ENCODE measurements around the gene EDRF1. TPM values are rescaled to one million over a fixed set of nuclear protein-coding genes. Genes with fewer than 3 reads are reported as not detected.
A peak's percentile ranks its signal among the peaks of the same experiment; 100 is the strongest.

EDRF1 gene
- total RNA-seq, 1 donor from 2014 or later = 41.3 TPM

GRCh38 chr10:125684581-125684980 is 34.9 kb upstream of the EDRF1 start:
- no peaks in the 10 kb centered on the region for H3K27me3 Mint-ChIP-seq (ENCODE audit: unreplicated experiment)
- H3K4me1 Mint-ChIP-seq (ENCODE audit: low read depth, unreplicated experiment) = no peaks in the 10 kb centered on the region
- H3K36me3 Mint-ChIP-seq (ENCODE audit: unreplicated experiment) = peaks cover 6% of the 10 kb centered on the region
- H3K4me3 Mint-ChIP-seq (ENCODE audit: unreplicated experiment) = no peak overlapping the region
- H3K9me3 Mint-ChIP-seq (ENCODE audit: unreplicated experiment) = peaks cover 4% of the 10 kb centered on the region
- H3K27ac Mint-ChIP-seq (ENCODE audit: unreplicated experiment) = no peak overlapping the region
- no peak for TF ChIP-seq CTCF (IDR thresholded peaks at IDR 0.05; ENCODE audit: partially characterized antibody, unreplicated experiment)
- DNase-seq = no peak

GRCh38 chr10:125687507-125688185 is 31.9 kb upstream of the EDRF1 start:
- Mint-ChIP-seq H3K9me3 (ENCODE audit: unreplicated experiment) (peaks cover 4% of the 10 kb centered on the region), H3K4me3 (ENCODE audit: unreplicated experiment) (no peak overlapping the region), H3K36me3 (ENCODE audit: unreplicated experiment) (peaks cover 6% of the 10 kb centered on the region), H3K27ac (ENCODE audit: unreplicated experiment) (no peak overlapping the region), H3K4me1 (ENCODE audit: low read depth, unreplicated experiment) (peaks cover 17% of the 10 kb centered on the region), H3K27me3 (ENCODE audit: unreplicated experiment) (no peaks in the 10 kb centered on the region)
- no peak for TF ChIP-seq CTCF (IDR thresholded peaks at IDR 0.05; ENCODE audit: partially characterized antibody, unreplicated experiment)
- DNase-seq = no peak

DNA sequence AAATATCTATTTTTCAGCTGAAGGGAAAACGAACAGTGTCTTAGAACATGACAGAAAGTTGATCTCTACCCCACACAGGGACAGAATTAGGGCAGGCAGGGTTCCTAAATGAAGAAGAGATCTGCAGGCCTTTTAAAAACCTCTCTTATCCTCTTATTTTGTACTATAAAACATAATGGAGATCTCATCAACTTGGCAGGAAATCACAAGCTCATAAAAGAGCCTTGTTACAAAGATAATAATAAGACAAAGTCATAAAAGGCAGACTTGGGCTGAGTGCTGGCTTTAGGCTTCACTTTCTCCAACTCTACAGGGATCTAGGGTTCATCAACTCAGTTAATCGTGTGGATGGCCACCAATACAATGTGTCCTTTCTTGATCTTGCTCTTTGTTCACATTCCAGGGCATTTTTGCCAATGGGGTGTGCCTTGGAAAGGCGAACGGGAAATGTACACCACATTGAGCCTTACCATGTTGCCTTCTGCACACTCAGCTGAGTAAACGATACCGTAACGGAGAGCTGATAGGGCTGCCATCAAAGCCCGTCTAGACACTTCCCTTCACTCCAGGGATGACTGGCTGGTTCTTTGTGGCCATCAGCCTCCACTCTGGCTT is 29.4 kb upstream of the EDRF1 start:
- H3K4me1 Mint-ChIP-seq (ENCODE audit: low read depth, unreplicated experiment) = peaks cover 17% of the 10 kb centered on the region
- peaks cover 2% of the 10 kb centered on the region for H3K9me3 Mint-ChIP-seq (ENCODE audit: unreplicated experiment)
- no peak overlapping the region for H3K4me3 Mint-ChIP-seq (ENCODE audit: unreplicated experiment)
- TF ChIP-seq CTCF (IDR thresholded peaks at IDR 0.05; ENCODE audit: partially characterized antibody, unreplicated experiment) = no peak
- H3K27ac Mint-ChIP-seq (ENCODE audit: unreplicated experiment) = no peak overlapping the region
- H3K36me3 Mint-ChIP-seq (ENCODE audit: unreplicated experiment) = peaks cover 6% of the 10 kb centered on the region
- H3K27me3 Mint-ChIP-seq (ENCODE audit: unreplicated experiment) = peaks cover under 1% of the 10 kb centered on the region
- no peak for DNase-seq

GRCh38 chr10:125691160-125691981 is 28.1 kb upstream of the EDRF1 start:
- Mint-ChIP-seq H3K27me3 (ENCODE audit: unreplicated experiment) (peaks cover 5% of the 10 kb centered on the region), H3K36me3 (ENCODE audit: unreplicated experiment) (peaks cover 6% of the 10 kb centered on the region), H3K9me3 (ENCODE audit: unreplicated experiment) (peaks cover 2% of the 10 kb centered on the region), H3K4me3 (ENCODE audit: unreplicated experiment) (peak overlapping the region; percentile 43), H3K4me1 (ENCODE audit: low read depth, unreplicated experiment) (peaks cover 17% of the 10 kb centered on the region), H3K27ac (ENCODE audit: unreplicated experiment) (no peak overlapping the region)
- no peak for DNase-seq
- TF ChIP-seq CTCF (IDR thresholded peaks at IDR 0.05; ENCODE audit: partially characterized antibody, unreplicated experiment) = no peak
